ENCODE data around the gene LAMC3. TPM values are rescaled to one million over a fixed set of nuclear protein-coding genes. Genes with fewer than 3 reads are reported as not detected.
A peak's percentile ranks its signal among the peaks of the same experiment; 100 is the strongest.

Gene LAMC3
- total RNA-seq, 2 donors from 2014 or later = not detected

DNA sequence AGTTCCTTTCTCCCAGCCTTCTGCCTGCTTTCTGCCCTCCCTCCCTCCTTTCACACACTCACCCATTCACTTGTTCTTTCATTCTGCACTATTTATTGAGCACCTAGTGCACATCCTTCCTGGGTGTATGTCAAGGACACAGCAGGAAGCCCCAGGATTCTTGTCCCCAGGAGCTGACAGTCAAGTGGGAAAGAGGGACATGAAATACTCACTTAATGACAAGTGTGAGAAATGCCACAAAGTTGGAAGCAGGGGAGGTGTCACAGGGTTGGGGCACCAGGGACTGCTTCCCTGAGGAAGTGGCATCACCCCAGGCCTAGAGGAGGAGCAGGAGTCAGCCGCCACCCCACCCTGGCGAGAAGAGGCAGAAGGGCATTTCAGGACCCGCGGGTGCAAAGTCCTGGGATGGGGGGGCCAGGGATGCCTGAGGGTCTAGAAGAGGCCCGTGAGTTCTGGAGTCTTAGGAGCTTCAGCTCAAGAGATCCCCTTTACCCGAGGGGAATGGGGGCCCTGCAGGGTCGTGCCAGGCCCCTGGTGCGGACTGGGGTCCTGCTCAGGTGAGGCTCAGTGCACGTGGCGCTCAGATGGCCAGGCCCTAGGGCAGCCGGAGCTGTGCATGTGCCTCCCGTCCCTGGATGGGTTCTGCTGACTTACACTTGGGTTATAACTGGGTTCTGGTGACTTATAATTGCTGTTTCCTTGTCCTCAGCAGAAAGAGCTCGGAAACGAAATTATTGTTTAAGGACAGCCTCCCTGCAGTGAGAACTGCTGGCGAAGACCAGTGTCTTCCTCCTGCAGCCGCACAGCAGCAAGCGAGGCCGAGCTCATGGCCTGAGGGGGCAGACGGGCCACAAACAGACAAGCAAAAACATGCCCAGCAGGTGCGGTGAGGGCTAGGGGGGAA lies 16.9 kb upstream of the LAMC3 start:
- no peaks in the 10 kb centered on the region for H3K27me3 Mint-ChIP-seq
- no peaks in the 10 kb centered on the region for H3K9me3 Mint-ChIP-seq
- no peak overlapping the region for H3K27ac Mint-ChIP-seq
- ATAC-seq = no peak
- H3K4me1 Mint-ChIP-seq (ENCODE audit: low read depth in 2 of 2) = no peaks in the 10 kb centered on the region
- no peaks in the 10 kb centered on the region for H3K36me3 Mint-ChIP-seq
- H3K4me3 Mint-ChIP-seq = no peak overlapping the region
- DNase-seq (ENCODE audit: low spot score) = no peak

DNA sequence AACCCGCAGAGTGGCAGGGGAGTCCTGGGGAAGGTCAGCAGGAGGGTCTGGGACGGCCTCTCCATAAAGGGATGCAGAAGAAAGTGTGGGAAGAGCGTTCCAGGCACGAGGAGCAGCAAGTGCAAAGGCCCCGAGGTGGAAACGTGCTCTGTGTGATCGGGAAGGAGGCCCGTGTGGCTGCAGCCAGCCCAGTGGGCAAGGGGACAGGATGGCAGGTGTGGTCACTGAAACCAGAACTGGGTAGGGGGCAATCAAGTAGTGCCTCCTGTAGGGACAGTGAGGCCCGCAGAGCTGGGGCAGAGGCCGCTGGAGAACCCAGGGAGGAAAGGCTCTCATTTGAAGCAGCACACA lies 16.3 kb upstream of the LAMC3 start:
- no peak for DNase-seq (ENCODE audit: low spot score)
- Mint-ChIP-seq H3K36me3 (no peaks in the 10 kb centered on the region), H3K27ac (no peak overlapping the region), H3K4me1 (ENCODE audit: low read depth in 2 of 2) (no peaks in the 10 kb centered on the region), H3K27me3 (no peaks in the 10 kb centered on the region), H3K9me3 (no peaks in the 10 kb centered on the region), H3K4me3 (no peak overlapping the region)
- no peak for ATAC-seq

DNA sequence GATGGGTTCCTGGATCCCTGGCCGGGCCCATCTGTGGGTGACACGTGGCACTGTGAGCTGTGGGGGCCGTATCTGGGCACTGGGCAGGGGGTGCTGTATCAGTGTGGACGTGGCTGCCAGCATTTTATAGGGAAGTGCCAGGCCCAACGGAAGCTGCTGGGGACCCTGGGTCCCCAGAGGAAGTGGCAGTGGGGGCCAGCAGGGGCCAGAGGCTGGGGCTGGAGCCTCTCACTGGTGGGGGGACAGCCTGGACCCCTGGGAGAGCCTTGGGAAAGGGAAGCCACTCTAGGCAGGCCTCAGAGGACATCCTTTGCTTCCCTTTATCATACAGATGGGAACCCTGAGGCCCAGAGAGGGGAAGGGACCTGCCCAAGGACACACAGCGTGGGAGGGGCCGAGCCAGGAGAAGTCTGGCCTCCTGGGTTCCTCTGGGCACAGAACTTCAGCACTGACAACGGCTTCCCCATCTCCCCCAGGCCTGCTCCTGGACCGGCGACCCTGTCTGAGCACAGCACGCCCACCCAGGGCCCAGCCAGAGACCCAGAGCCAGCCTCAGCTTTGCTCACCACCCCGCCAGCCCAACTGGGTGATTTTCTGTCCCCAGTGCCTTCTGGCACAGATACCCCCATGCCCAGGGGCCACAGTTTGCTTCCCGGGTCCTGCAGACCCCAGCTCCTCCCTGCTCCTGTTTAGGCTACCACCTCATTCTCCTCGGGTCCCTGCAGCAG lies 15.5 kb upstream of the LAMC3 start:
- Mint-ChIP-seq H3K27me3 (no peaks in the 10 kb centered on the region), H3K4me1 (ENCODE audit: low read depth in 2 of 2) (no peaks in the 10 kb centered on the region), H3K36me3 (no peaks in the 10 kb centered on the region), H3K27ac (no peak overlapping the region), H3K9me3 (no peaks in the 10 kb centered on the region), H3K4me3 (no peak overlapping the region)
- DNase-seq (ENCODE audit: low spot score) (no peak), ATAC-seq (no peak)

- H3K27me3 Mint-ChIP-seq = peaks cover 7 to 9% of the 10 kb centered on the region in 2 donors
- H3K4me3 Mint-ChIP-seq = no peak overlapping the region
- H3K9me3 Mint-ChIP-seq = no peaks in the 10 kb centered on the region
- H3K27ac Mint-ChIP-seq = no peak overlapping the region
- ATAC-seq (no peak), DNase-seq (ENCODE audit: low spot score) (no peak)
- H3K4me1 Mint-ChIP-seq (ENCODE audit: low read depth in 2 of 2) = peaks cover 0 to 3% of the 10 kb centered on the region in 2 donors
- no peaks in the 10 kb centered on the region for H3K36me3 Mint-ChIP-seq
Observed at GRCh38 chr9:130994135-130995085, 14.6 kb upstream of the LAMC3 start.

DNA sequence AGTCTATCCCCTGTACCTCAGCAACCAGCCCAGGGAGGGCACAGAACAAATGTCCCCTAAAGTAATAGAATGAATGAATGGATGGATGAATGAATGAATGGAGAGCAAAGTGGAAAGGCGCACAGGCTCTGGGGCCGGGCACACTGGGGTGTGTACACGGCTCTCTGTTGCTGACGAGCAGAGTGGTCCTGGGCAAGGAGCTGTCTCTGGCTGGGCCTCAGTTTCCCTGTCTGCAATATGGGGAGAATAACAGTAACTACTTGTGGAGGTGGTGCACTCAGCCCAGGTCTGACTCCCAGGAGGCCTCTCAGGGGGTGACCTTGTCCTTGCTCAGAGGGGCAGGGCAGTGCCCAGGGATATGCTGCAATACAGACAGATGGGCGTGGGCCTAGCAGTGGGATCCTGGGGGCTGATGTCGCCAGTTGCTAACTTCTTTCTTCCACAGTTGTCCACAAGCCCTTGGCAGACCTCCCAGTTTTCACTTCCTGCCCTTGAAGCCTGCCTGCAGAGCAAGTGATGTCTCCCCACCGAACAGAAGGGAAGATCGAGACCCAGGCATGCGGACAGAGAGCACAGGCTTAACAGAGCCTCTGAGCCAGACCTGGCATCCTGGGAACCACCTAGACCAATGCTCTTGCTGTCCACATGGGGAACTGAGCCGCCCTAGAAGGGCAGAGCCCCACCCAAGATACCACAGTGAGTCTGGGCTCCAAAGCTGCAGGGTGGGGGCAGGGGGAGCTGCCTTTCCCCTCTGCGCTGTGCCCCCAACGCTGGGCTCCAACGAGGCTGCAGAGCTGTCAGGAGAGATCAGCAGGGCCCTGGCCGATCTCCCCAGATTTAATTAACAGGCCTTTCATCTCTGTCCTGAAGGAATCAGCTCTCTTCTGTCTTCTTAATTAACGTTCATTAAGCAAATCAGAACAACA lies 13.6 kb upstream of the LAMC3 start:
- Mint-ChIP-seq H3K4me3 (no peak overlapping the region), H3K36me3 (no peaks in the 10 kb centered on the region), H3K9me3 (no peaks in the 10 kb centered on the region), H3K4me1 (ENCODE audit: low read depth in 2 of 2) (peaks cover 0 to 3% of the 10 kb centered on the region in 2 donors), H3K27ac (no peak overlapping the region), H3K27me3 (peaks cover 8 to 13% of the 10 kb centered on the region in 2 donors)
- ATAC-seq (no peak), DNase-seq (ENCODE audit: low spot score) (no peak)

DNA sequence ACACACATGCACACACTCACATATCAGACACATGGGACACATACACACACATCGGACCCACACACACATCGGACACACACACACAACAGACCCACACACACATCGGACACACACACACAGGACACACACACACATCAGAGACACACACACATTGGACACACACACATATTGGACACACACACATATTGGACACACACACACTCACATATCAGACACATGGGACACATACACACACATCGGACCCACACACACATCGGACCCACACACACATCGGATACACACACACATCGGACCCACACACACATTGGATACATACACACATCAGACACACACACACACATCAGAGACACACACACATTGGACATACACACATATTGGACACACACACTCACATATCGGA lies 12.8 kb upstream of the LAMC3 start:
- no peak overlapping the region for H3K4me3 Mint-ChIP-seq
- peaks cover 0 to 3% of the 10 kb centered on the region in 2 donors for H3K4me1 Mint-ChIP-seq (ENCODE audit: low read depth in 2 of 2)
- no peak for ATAC-seq
- peaks cover 8 to 13% of the 10 kb centered on the region in 2 donors for H3K27me3 Mint-ChIP-seq
- no peaks in the 10 kb centered on the region for H3K9me3 Mint-ChIP-seq
- no peak for DNase-seq (ENCODE audit: low spot score)
- H3K36me3 Mint-ChIP-seq = no peaks in the 10 kb centered on the region
- no peak overlapping the region for H3K27ac Mint-ChIP-seq

- no peaks in the 10 kb centered on the region for H3K9me3 Mint-ChIP-seq
- no peak for DNase-seq (ENCODE audit: low spot score)
- H3K36me3 Mint-ChIP-seq = no peaks in the 10 kb centered on the region
- peaks cover 8 to 13% of the 10 kb centered on the region in 2 donors for H3K27me3 Mint-ChIP-seq
- ATAC-seq = no peak
- H3K4me3 Mint-ChIP-seq = no peak overlapping the region
- H3K4me1 Mint-ChIP-seq (ENCODE audit: low read depth in 2 of 2) = peaks cover 0 to 3% of the 10 kb centered on the region in 2 donors
- H3K27ac Mint-ChIP-seq = no peak overlapping the region
Observed at GRCh38 chr9:130996676-130997394, 12.1 kb upstream of the LAMC3 start.

DNA sequence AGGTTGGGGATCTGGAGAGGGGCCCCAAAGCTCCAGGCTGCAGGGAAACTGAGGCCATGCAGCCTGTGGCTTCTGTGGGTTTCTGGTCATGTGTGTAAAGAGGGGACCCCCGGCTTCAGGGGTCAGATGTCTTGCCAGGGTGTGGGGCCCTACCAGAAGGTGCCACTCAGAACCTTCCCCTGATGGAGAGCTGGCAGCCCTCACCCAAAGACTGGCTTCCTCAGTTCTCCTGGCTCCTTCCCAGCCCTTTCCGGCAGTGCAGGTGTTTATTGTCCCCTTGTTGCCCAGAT lies 11.6 kb upstream of the LAMC3 start:
- ATAC-seq (no peak), DNase-seq (ENCODE audit: low spot score) (no peak)
- Mint-ChIP-seq H3K4me3 (no peak overlapping the region), H3K27ac (no peak overlapping the region), H3K9me3 (no peaks in the 10 kb centered on the region), H3K36me3 (no peaks in the 10 kb centered on the region), H3K4me1 (ENCODE audit: low read depth in 2 of 2) (peaks cover 0 to 3% of the 10 kb centered on the region in 2 donors), H3K27me3 (peaks cover 8 to 14% of the 10 kb centered on the region in 2 donors)

DNA sequence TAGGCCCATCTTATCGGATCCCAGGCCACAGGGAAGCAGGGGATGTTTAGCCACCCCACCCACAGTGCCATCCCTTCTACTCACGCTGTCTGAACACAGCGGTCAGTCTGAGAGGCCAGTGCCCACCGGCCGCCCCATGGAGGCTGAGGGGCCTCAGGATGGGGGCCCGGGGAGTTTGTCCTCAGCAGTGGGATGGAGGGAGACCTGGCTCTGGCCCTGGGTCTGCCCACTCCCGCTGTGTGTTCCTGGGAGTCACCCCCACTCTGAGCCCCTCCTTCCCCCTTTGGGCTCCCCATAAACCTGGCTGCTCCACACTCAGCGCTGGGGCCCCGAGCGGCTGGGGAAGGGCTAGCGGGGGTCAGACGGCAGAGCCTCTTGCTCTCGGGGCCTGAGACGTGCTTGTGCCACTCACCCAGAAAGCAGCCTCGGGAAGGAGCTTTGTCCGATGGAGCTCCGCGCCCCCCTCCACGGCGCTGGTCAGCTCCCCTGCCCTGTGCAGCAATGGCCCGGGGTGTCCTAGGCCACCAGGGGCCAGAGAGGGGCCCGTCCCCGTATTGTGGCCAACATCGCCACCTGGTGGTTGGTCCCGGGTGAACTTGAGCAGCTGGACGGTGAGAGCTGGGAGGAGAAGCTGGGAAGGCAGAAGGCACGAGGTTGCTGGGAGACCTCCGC lies 10.9 kb upstream of the LAMC3 start:
- Mint-ChIP-seq H3K27ac (no peak overlapping the region), H3K27me3 (peaks cover 8 to 20% of the 10 kb centered on the region in 2 donors), H3K36me3 (no peaks in the 10 kb centered on the region), H3K4me1 (ENCODE audit: low read depth in 2 of 2) (peaks cover 0 to 3% of the 10 kb centered on the region in 2 donors), H3K9me3 (no peaks in the 10 kb centered on the region), H3K4me3 (no peak overlapping the region)
- ATAC-seq (peak in 1 of 2 donors; percentile 61), DNase-seq (ENCODE audit: low spot score) (no peak)

- Mint-ChIP-seq H3K27me3 (peaks cover 8 to 20% of the 10 kb centered on the region in 2 donors), H3K4me3 (no peak overlapping the region), H3K27ac (no peak overlapping the region), H3K36me3 (no peaks in the 10 kb centered on the region), H3K9me3 (no peaks in the 10 kb centered on the region), H3K4me1 (ENCODE audit: low read depth in 2 of 2) (peaks cover 0 to 3% of the 10 kb centered on the region in 2 donors)
- no peak for DNase-seq (ENCODE audit: low spot score)
- ATAC-seq = peak in 1 of 2 donors; percentile 16
Observed at GRCh38 chr9:130998597-130999244, 10.3 kb upstream of the LAMC3 start.

DNA sequence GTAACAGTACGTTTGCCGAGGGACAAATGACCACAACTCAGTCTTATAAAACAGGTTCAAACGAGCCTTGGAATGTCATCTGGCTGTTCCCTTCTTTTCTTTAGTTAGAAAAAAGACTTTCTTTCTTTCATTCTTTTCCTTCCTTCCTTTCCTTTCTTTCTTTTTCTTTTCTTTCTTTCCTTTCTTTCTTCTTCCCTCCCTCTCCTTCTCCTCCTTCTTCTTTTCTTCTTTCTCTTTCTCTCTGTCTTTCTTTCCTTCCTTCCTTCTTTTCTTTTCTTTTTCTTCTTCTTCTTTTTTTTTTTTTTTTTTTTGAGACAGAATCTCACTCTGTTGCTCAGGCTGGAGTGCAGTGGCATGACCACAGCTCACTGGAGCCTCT lies 9.7 kb upstream of the LAMC3 start:
- no peak overlapping the region for H3K4me3 Mint-ChIP-seq

More for the DNA sequence above, 9.7 kb upstream of the LAMC3 start:
- Mint-ChIP-seq H3K36me3 (no peaks in the 10 kb centered on the region), H3K9me3 (no peaks in the 10 kb centered on the region), H3K27ac (no peak overlapping the region), H3K27me3 (peaks cover 8 to 20% of the 10 kb centered on the region in 2 donors), H3K4me1 (ENCODE audit: low read depth in 2 of 2) (peaks cover 0 to 3% of the 10 kb centered on the region in 2 donors)
- DNase-seq (ENCODE audit: low spot score) (no peak), ATAC-seq (no peak)
